Astrocyte of the spinal cord (primary cell): ENCODE data around the gene GNG10.

Source experiments
- DNase-seq: peaks from one replicate; pipeline ENCODE4 v3.0.0; 2011; ENCODE audit warnings: low read depth, low spot score
- H3K4me3 ChIP-seq: 2 replicates; pipeline ENCODE4 v1.5.1; 2011; ENCODE audit warnings: low read depth, mild to moderate bottlenecking, low read length, moderate library complexity
- CTCF ChIP-seq: IDR thresholded peaks from 2 replicates; pipeline ENCODE4 v1.5.1; 2012; ENCODE audit warnings: low read depth, mild to moderate bottlenecking, low read length, inconsistent platforms
- in situ Hi-C: cut with HindIII; loops from 2 replicates; pipeline ENCODE4 v1.10.0; 2017; ENCODE audit warnings: low sequenced_read_pairs

The GNG10 gene

GRCh38 chr9:111700776-111701175, 39.4 kb downstream of the GNG10 start:
- DNase-seq = no peak
- in situ Hi-C loops = no loop called here
- TF ChIP-seq CTCF = no peak
- H3K4me3 ChIP-seq = no peak overlapping the region

GRCh38 chr9:111704503-111704902, 43.1 kb downstream of the GNG10 start:
- no peak overlapping the region for H3K4me3 ChIP-seq
- no peak for DNase-seq
- in situ Hi-C loops = no loop called here
- TF ChIP-seq CTCF = no peak

- no peak overlapping the region for H3K4me3 ChIP-seq
- DNase-seq = no peak
- TF ChIP-seq CTCF = no peak
- in situ Hi-C loops = no loop called here
These were observed 50.1 kb downstream of the GNG10 start for GRCh38 chr9:111711548-111711947.

- in situ Hi-C loops = no loop called here
- DNase-seq = no peak
- no peak overlapping the region for H3K4me3 ChIP-seq
- no peak for TF ChIP-seq CTCF
These were observed 51.0 kb downstream of the GNG10 start for GRCh38 chr9:111712369-111712768.

DNA sequence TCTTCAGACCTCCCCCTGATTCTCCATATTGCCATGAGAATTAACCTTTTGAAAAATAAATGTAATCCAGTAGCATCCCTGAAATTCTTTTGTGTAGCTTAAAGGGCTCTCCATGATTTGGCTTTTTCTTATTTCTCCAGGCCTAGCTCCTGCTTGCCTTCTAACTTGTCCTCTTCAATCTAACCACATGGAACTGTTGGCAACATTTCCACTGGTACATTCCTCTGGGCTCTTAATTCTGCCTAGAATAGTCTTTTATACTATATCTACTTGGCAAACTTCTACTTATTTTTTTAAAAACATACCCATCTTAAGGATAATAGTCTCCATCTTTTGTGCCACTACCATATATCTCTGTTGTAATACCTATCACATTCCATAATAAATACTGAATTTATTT, 54.1 kb downstream of the GNG10 start:
- peak; percentile 24 for DNase-seq
- no peak overlapping the region for H3K4me3 ChIP-seq
- TF ChIP-seq CTCF = no peak
- in situ Hi-C loops = no loop called here

- DNase-seq = no peak
- in situ Hi-C loops = no loop called here
- no peak for TF ChIP-seq CTCF
- H3K4me3 ChIP-seq = no peak overlapping the region
These were observed 58.1 kb downstream of the GNG10 start for GRCh38 chr9:111719541-111719940.
